Stimulated activated CD4-positive, alpha-beta T cell treated with anti-CD3 and anti-CD28 coated beads, Interleukin-2, amount 100 ng/mL, for 24 hours (primary cell): ENCODE results near the gene AK3.

ENCODE experiments used
- DNase-seq, 2 donors: peaks; one replicate each; pipeline ENCODE4 v3.0.0-alpha.2; 2020

Gene AK3

DNA sequence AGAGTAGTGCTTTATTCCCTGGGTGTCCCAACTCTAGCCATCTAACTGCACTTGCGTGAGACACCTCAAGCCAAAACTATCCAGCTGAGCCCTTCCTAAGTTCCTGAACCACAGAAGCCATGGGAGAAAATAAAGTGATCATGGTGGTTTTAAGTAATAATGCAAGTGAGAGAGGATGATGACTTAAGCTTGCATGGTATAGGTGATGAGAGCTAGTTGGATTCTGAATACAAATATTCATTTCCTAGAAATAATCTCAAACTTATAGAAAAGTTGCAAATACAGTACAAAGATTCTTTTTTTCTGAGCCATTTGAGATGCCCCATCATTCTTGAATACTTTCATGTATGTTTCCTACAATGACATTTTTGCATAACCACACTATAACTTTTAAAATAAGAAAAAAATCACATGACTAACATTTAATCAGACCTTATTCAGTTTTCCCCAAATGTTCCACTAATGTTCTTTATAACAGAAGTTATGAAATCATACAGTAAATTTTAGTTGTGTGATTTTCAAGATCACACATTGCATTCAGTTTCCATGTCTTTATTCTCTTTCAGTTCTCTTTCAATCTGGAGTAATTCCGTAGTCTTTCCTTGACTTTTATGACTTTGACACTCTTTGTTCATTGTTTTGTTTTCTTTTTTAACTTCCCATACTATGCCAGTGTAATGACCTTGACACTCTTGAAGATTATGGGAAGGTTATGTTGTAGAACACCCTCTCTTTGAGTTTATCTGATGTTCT lies 5.5 kb upstream of the AK3 start:
- no peak for DNase-seq

DNA sequence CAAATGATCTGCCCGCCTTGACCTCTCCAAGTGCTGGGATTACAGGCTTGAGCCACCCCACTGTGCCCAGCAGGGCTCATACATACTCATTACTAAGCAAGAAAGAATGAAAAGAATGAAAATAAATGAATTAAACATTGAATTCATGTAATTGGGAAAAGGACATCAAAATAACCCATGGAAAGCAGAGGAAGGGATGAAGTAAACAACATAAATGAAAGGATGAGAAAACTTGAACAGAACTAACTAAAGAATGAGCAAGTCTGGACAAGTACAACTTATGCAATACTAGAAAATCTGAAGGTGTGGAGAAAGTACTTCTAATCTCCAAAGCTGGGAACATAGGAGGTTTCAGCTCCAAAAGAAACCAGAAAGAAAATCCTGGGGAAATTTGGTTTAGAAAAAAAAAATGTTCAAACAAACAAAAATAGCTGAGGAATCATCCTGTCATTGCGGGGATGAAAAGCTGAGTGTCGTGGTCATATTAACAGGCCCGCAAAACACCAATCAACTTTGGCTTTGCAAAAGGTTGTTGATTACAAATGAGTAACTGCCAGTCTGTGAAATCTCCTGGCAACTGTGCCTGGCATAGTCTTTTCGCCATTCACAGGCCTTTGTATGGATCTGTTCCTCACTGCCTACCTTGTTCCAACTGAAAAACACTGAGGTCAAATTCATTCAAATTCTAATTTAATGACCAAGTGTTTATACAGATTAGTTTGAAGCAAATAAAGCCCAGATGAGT lies 2.3 kb upstream of the AK3 start:
- DNase-seq: no peak

DNA sequence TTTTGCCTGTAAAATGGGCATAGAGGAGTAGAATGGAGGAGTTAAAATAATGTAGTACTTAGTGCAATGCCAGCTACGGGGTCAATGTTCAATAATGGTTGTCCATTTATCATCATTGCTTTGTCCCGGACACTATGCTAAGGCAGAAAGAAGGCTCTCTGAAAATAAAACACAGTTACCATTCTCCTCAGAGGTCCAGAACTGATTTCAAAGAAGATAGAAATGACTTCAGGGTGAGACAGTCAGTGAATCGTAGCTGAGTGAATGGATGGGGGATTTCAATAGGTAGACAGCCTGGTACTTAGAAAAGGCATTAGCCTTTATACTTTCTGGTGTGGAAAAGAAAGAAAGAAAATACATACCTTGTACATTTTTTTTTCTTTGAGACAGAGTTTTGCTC lies 1.2 kb upstream of the AK3 start:
- no peak for DNase-seq

DNA sequence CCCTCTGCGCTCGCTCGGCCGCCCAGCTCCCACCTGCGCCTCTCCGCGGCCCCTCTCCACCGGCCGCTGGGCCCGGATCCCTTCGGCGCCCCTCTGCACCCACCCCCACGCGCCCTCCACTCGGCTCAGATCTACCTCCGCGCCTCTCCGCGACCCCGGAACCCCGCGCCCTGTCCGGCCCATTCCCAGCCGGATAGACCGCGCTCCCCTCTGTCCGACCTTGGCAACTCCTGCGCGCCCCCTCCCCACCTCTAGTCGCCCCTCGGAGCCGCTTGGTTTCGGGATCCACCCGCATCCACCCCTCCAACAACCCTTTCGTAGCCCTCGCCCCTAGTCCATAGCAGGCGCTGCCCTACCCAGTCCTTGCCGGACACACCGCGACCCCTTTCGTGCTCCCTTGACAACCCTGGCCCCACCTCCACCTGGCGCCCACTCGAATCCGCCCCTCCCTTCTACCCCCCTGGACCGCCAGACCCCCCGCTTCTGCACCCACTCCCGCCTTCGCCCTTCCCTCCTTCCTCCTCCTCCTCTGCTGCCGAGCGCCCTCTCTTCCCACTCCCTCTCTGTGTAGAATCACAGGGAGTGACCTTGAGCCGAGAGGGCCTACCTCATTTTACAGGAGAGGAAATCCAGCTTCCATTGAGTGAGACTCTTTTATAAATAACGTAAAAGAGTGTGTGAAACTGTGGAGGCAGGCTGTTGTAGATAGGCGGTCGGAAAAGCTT lies 525 bp upstream of the AK3 start:
- peak; percentile 17 to 28 for DNase-seq

DNA sequence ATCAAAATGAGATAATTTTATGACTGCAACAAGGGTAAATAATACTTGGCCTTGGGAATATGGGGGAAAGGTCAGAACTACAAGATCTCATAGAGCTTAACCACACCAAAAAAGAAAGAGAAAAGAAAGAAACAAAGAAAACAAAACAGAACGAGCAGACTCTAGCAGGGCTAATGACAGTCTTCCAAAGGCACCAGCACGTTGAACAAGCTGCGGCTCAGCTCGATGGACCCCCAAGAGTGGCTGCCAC lies 689 bp downstream of the AK3 start:
- no peak for DNase-seq

DNA sequence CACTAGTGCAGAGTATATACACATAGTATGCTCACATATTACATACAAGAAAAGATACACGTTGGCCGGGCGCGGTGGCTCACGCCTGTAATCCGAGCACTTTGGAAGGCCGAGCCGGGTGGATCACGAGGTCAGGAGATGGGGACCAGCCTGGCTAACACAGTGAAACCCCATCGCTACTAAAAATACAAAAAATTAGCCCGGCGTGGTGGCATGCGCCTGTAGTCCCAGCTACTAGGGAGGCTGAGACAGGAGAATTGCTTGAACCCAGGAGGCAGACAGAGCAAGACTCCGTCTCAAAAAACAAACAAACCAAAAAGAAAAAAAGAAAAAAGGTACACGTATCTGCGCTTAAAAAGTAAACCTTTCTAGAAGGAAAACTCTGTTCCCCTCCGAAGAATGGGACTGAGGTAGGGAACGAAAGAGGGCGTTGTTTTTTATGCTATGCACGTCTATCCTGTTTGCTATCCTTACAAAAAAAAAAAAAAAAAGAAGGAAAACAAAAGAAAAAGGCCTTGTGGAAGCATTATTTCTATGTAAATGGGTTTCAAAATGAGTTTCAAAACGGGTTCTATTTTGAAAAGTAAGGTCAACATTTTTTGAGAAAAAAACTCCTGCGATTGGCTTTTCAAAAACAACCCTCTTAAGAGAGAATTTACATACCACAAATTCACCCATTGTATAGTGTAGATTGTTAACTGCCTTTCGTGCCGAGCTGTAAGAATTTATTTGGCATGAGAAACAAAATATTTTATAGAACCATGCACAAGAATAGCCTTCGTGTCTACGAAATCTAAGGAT lies 1.2 kb downstream of the AK3 start:
- DNase-seq: no peak

DNA sequence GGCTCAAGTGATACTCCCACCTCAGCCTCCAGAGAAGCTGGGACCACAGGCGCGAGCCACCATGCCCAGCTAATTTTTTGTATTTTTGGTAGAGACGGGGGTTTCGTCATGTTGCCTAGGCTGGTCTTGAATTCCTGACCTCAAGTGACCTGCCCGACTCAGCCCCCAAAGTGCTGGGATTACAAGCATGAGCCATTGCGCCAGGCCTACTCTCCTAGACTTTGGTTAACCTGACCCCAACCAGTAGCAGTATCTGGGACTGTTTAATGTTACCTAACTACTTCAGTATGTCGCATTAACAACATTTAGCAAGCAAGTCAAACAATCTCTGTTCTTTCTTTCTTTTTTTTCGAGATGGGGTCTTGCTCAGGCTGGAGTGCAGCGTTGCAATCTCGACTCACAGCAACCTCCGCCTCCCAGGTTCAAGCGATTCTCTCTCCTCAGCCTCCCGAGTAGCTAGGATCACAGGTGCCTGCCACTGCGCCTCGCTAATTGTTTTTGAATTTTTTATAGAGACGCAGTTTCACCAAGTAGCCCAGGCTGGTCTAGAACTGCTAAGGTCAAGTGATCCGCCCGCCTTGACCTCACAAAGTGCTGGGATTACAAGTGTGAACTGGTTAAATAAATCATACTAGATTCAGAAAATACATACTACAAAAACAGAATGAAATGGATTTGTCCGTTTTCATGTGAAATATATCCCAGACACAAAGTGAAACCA lies 2.0 kb downstream of the AK3 start:
- no peak for DNase-seq

DNA sequence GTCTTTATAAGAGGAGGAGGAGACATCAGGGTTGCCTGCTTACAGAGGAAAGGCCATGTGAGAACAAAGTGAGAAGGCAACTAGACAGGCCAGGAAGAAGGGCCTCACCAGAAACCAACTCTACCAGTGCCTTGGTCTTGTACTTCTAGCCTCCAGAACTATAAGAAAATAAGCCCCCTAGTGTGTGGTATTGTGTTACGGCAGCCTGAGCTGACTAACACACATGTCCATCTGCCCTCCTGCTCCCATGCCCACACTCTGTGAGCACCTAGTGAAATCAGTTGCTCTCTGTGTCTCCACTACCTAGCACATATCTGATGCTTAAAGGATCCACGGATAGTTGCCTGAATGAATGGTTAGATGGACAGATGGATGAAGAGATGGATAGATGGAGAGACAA lies 6.9 kb downstream of the AK3 start:
- no peak for DNase-seq

DNA sequence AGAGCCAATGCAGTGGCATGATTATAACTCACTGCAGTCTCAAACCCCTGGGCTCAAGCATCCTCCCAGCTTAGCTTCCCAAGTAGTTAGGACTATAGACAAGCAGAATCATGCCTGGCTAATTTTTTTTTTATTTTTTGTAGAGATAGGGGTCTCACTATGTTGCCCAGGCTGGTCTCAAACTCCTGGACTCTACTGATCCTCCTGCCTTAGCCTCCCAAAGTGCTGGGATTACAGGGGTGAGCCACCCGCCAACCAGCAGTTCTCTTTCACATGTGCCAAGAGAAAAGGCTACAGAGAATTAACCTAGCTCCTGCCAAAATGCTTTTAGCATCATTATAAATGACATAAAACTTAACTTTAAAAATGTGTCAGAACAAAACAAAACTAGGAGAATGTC lies 8.1 kb downstream of the AK3 start:
- DNase-seq: no peak

DNA sequence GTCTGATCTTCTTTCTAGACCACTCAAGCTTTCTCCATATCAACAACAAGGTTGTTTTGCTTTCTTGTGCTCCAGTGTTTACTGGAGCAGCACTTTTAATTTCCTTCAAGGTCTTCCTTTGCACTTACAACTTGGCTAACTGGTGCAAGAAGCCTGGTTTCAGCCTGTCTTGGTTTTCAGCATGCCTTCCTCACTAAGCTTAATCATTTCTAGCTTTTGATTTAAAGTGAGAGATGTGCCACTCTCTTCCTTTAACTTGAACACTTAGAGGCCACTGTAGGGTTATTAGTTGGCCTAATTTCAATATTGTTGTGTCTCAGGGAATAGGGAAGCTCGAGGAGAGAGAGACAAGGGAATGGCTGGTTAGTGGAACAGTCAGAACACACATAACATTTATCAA lies 13.4 kb downstream of the AK3 start:
- no peak for DNase-seq

DNA sequence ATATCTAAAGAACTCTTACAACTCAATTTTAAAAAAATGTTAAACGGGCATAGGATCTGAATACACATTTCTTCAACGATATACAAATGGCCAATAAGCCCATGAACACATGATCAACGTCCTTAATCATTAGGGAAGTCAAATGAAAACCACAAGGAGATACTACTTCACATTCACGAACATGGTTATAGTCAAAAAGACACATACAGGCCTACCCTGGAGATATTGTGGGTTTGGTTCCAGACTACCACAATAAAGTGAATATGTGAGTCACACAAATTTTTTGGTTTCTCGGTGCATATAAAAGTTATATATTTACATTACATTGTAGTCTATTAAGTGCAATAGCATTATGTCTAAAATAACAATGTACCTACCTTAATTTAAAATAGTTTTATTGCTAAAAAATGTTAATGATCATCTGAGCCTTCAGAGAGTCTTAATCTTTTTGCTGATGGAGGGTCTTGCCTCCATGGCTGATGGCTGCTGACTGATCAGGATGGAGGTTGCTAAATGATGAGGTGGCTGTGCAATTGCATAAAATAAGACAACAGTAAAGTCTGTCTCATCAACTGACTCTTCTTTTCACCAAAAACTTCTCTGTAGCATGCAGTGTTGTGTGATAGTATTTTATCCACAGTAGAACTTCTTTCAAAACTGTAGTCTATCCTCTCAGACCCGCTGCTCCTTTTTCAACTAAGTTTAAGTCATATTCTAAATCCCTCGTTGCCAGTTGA lies 15.1 kb downstream of the AK3 start:
- no peak for DNase-seq

DNA sequence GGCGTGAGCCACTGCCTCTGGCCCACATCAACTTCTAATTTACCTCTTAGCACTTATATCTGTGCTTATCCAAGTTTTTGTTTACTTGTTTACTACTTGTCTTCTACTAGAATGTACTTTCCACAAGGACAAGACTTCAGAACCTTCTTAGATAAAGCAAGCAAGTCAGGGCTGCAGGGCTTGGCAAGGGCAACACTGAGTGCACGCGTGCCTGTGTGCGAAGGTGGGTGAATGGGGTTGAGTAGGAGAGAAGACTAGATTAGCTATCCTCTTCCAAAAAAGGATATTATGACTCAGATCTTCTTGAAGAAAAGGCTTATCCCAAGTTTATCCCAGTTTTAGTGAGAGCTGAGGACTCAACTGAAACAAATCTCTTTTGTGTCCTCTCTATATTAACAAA lies 19.3 kb downstream of the AK3 start:
- no peak for DNase-seq

DNA sequence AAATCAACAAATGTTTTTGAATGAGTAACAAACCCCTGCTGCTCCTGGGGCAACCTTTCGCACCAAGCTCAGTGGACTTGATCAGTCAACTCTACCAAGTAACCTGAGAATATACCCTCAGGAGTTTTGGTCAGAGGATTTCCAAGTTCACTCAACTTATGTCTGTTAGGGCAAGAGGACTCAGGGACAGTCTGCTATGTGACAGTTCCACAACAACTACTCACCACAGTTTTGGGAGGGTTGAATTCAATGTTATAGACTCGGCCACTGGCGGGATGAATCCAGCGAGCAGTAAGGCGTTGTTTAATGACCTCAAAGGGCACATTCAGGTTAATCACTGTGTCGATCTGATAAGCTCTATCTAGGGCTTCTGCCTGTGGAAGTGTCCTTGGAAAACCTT lies 22.1 kb downstream of the AK3 start:
- no peak for DNase-seq

DNA sequence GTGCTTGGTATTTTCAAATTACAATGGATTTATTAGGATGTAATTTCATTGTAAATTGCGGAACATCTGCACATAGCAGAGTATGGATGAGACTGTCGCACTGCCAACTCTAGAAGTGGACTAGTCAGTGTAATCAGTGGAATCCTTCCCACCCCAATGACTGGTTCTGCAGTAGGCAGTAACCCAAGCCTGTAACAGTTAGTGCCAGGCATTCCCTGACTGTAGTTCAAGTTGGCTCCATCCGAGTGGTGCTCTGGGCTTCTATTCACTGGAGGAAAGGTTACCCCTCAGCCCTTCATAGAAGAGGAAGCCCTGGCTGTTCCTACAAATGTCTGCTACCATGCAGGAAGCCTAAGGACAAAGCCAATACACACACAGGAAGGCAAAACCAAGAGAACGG lies 23.2 kb downstream of the AK3 start:
- DNase-seq: no peak

DNA sequence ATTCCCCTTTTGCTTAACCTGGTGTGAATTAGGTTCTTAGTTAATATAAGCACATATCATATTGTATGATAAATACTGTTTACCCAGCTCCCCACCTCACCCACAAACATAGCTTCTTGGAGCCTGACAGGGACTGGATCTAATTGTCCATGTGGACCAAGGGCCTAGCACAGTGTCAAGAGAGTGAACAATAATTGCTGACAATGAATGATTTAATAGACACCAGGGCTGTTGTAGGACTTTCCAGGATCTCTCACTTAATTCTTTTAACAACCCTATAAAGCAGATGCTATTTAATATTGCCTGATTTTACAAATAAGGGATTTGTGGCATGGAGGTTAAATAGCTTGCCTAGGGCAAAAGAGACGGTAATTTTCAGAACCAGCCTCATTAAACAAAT lies 24.8 kb downstream of the AK3 start:
- DNase-seq: no peak

DNA sequence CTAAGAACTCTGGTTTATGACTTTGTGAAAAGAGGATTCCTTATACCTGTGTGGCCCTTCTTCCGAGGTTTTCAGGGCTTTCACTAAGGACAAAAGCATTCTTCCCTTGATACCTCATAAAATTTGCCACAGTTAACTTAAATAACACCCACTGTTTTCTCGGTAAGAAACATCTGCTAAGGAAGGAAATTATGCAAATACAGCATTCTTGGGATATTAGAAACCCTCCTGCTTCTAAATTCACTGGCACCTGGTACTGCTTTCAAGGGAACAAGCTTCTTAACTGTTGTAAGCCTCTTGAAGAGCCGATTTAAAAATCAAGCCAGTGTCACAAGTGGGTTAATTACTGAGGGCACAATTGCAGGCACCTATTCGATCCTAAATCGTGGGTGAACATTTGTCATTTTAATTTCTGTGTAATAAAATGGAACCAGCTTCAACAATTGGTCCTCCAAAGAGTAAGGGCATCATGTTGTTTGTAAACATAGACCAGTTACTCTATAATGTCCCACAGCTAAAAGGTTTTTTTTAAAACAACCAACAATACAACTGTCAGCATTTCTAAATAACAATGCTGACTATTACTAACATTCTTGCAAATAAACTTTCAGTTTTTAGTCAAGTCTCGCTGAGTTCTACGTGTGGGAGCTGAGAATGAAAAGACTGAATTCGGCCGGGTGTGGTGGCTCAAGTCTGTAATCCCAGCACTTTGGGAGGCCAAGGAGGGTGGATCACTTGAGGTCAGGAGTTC lies 26.6 kb downstream of the AK3 start:
- DNase-seq: no peak

DNA sequence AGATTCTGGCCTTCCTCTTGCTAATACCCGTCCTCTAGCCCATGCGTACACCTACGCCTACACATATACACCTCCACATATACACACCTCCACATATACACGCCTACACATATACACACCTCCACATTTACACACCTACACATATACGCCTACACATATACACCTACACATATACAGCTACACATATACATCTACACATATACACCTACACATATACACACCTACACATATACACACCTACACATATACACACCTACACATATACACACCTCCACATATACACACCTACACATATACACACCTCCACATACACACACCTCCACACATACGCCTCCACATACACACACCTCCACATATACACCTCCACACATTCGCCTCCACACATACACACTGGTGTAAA lies 27.2 kb downstream of the AK3 start:
- DNase-seq: no peak

DNA sequence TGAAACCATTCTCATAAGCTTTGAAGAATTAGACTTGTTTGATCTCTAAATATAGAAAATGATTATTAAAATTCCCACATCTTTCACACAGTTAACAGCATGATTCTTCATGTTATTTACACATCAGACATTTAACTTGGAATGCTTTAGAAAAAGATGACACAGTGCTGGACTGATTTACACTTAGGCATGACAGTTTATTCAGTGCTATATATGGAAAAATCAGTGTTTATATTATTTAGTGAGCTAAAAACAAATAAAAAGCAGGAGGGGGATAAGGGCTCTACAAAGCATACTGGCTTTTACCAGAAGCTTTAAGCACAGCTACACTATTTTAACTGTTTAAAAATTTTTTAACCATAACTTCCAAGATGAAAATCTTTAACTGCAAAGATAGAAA lies 31.6 kb downstream of the AK3 start:
- no peak for DNase-seq

DNA sequence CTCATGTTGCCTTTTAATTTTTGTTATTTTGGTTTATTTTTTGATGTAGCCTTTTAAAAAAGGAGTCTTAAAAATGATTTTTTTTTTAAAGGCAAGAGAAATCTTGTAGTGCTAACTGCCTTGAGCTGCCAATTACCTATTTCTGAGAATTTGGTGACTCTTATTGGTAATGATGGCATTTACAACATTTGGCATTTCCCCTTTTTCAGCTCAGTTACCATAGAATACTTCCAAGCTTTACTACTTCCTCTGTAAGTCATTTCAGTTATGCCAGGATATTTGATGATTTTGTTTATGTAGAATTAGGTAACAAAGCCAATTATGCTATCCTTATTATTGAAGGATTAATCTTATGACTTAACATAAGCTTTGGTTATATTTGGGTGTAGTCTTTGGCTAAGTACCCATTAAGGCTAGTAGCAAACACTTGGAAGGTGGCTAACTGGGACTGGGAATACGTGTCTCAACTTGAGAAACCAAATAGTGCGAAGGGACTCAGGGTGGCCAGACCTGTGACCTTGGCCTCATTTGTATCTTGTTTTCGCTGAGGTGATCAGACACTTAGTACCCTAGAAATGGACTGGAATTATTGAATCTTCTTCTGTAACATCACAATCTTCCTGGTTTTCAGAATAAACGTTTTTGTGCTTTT lies 33.9 kb downstream of the AK3 start:
- no peak for DNase-seq

DNA sequence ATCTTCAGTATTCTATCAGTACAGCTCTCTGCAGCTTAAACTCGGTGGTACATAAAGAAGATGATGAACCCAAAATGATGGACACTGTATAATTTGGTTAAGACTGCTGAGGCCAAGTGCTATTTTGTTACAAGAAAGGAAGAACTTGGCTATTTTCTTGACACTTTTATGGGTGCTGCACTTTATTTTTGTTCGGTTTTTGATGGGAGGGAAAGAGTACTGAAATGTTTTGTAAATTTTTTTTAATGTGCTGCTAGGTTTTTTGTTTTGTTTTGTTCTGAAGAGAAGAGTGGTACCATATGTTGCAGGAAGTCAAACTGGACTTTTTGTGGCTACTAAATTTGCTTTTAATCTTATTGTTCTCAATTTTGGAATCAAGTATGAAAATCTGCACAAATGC lies 35.0 kb downstream of the AK3 start:
- DNase-seq: no peak

DNA sequence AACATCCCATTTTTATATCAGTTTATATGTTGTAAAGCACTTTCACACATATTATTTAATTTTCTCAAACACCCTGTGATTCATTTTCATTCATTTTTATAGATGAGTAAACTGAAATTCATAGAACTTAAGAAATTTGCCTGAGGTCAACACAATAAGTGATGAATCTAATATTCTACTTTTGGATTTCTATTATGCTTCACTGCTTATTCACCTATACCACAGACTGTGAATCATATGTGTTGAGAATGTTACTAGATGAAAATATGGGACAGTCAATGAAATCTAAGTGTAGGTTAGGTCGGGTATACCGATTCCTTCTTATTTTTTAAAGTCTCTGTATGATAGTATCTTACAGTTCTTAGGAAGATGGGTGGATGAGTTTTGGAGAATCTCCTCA lies 36.9 kb downstream of the AK3 start:
- DNase-seq: no peak
